ENCODE measurements around the gene SOX18.

SOX18 gene

GRCh38 chr20:64030371-64031134, 18.9 kb downstream of the SOX18 start:
- no peak for ATAC-seq (replicated peaks)
- no peaks in the 10 kb centered on the region for H3K27me3 Mint-ChIP-seq
- H3K9me3 Mint-ChIP-seq, result no peaks in the 10 kb centered on the region
- H3K36me3 Mint-ChIP-seq (ENCODE audit: insufficient read depth), result peaks cover 87% of the 10 kb centered on the region
- H3K27ac Mint-ChIP-seq, result peak overlapping the region in 1 of 2 donors; percentile 76
- no peak for DNase-seq
- H3K4me3 Mint-ChIP-seq, result no peak overlapping the region
- H3K4me1 Mint-ChIP-seq (ENCODE audit: low read depth in 2 of 2), result peaks cover 13 to 20% of the 10 kb centered on the region in 2 donors

DNA sequence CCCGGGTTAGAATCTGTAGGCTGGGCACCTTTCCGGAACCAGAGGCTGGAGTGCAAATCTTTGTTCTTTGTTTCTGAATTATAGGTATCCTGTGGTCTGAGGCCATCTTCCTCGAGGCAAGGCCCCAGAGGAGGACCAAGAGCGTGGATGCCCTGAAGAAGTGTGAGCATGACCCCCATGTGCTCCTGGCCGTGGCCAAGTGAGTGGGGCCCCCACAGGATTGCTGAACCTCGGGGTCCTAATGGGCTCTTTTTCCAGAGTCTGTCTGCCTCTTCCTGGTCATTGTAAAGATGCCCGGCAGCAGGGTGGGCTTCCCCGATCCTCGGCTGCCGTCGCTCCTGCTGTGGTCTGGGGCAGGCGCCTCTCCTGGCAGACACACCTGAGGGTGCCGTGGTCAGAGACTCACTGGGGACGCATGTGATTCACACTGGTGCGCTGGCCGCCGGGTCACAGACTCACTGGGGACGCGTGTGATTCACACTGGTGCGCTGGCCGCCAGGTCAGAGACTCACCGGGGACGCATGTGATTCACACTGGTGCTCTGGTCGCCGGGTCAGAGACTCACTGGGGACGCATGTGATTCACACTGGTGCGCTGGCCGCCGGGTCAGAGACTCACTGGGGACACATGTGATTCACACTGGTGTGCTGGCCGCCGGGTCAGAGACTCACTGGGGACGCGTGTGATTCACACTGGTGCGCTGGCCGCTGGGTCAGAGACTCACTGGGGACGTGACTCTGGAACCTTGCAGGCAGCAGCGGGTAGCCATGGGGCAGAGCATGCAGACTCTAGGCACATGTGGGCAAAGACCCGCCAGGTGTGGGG, 19.9 kb downstream of the SOX18 start:
- H3K27me3 Mint-ChIP-seq, result no peaks in the 10 kb centered on the region
- ATAC-seq (replicated peaks) (no peak), DNase-seq (no peak)
- H3K4me3 Mint-ChIP-seq, result no peak overlapping the region
- H3K9me3 Mint-ChIP-seq, result no peaks in the 10 kb centered on the region
- peaks cover 4 to 13% of the 10 kb centered on the region in 2 donors for H3K4me1 Mint-ChIP-seq (ENCODE audit: low read depth in 2 of 2)
- H3K36me3 Mint-ChIP-seq (ENCODE audit: insufficient read depth), result peaks cover 90% of the 10 kb centered on the region
- peak overlapping the region; percentile 10 to 76 for H3K27ac Mint-ChIP-seq

- Mint-ChIP-seq H3K36me3 (ENCODE audit: insufficient read depth) (peaks cover 94% of the 10 kb centered on the region), H3K9me3 (no peaks in the 10 kb centered on the region), H3K27me3 (no peaks in the 10 kb centered on the region), H3K4me1 (ENCODE audit: low read depth in 2 of 2) (peaks cover 0 to 4% of the 10 kb centered on the region in 2 donors), H3K27ac (no peak overlapping the region), H3K4me3 (no peak overlapping the region)
- no peak for ATAC-seq (replicated peaks)
- no peak for DNase-seq
Observed at GRCh38 chr20:64027981-64028685, 21.3 kb downstream of the SOX18 start.

DNA sequence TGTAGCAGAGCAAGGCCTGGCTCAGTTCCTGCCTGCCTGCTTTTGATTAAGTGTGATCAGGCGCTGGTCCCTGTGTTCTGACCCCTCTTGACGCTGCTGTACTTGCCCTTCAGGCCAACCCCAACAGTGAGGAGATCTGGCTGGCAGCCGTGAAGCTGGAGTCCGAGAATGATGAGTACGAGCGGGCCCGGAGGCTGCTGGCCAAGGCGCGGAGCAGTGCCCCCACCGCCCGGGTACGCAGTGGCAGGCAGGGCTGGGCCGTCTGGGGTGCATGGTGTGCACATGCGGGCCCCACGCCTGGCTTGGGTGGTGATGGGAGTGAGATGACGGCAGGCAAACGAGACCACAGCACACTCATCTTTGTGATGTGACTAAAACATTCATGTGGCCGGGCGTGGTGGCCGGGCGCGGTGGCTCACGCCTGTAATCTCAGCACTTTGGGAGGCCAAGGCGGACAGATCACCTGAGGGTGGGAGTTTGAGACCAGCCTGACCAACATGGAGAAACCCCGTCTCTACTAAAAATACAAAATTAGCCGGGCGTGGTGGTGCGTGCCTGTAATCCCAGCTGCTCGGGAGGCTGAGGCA, 23.5 kb downstream of the SOX18 start:
- Mint-ChIP-seq H3K4me1 (ENCODE audit: low read depth in 2 of 2) (no peaks in the 10 kb centered on the region), H3K36me3 (ENCODE audit: insufficient read depth) (peaks cover 86% of the 10 kb centered on the region), H3K27ac (no peak overlapping the region), H3K9me3 (no peaks in the 10 kb centered on the region), H3K27me3 (no peaks in the 10 kb centered on the region), H3K4me3 (no peak overlapping the region)
- ATAC-seq (replicated peaks) (no peak), DNase-seq (no peak)

DNA sequence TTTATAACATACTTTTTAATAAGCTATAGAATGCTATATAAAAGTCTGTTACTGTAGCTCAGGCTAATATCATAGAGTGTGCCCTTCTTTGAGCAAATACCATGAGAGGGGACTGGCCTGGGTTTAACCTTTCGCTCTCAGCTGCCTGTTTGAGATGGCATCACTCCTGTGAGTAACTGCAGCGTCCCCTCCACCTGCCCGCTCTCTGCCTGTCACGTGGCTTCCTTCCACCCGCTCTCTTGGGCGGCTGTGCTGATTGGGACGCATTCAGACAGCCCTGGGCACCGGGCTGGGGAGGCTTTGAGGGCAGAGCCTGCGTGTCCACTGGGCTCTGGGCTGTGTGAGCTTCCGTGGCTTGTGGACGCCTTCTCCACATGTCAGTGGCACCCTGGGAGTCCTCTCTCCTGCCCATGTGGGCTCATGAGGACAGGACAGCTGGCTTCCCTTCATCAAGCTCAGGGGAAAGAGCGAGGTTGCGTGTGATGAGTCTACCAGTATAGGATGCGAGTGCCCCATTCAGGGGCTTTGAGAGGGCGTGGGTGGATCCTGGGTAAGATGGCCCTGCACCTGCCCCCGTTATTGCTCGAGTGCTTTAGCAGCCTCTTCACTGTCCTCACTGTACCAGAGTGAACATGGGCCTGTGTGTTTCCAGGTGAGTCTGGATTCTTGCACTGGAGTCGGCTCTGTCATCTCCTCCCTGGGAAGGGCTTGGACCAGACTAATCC, 24.2 kb downstream of the SOX18 start:
- DNase-seq (no peak), ATAC-seq (replicated peaks) (no peak)
- H3K27me3 Mint-ChIP-seq, result no peaks in the 10 kb centered on the region
- peaks cover 81% of the 10 kb centered on the region for H3K36me3 Mint-ChIP-seq (ENCODE audit: insufficient read depth)
- H3K4me1 Mint-ChIP-seq (ENCODE audit: low read depth in 2 of 2), result no peaks in the 10 kb centered on the region
- H3K4me3 Mint-ChIP-seq, result no peak overlapping the region
- no peaks in the 10 kb centered on the region for H3K9me3 Mint-ChIP-seq
- no peak overlapping the region for H3K27ac Mint-ChIP-seq

DNA sequence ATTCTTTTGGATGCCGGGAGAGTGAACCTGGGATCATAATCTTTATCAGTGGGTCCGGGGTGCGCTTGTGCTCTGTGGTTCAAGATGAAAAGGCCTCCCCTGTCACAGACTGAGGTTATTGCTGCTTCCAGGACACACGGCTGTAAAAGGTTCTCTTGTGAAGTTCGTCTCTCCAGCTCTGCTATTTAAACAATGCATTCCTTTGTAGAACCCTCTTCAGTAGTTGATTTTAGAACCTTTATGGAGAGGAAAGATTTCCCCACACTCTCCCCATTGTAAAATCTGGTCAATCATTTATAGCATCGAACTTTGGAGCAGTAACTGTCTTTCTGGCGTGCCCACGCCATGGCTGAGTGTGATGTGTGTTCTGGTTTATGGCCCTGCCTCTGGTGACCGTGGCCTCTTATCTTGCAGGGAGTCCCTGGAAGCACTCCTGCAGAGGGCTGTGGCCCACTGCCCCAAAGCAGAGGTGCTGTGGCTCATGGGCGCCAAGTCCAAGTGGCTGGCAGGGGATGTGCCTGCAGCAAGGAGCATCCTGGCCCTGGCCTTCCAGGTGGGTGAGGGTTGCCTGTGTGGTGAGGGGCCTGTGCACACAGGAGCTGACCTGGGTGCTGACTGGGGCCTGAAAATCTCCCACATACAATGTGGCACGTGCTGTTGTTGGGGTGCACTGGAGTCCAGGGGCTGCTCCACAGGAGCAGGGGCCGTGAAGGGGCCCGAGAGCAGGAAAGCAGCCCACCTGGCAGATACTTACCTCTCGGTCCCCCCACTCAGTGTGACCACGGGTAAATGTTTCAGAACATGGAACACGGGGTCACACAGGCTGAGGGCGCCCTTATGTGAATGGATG, 25.1 kb downstream of the SOX18 start:
- H3K9me3 Mint-ChIP-seq, result no peaks in the 10 kb centered on the region
- peaks cover 0 to 2% of the 10 kb centered on the region in 2 donors for H3K4me1 Mint-ChIP-seq (ENCODE audit: low read depth in 2 of 2)
- H3K4me3 Mint-ChIP-seq, result no peak overlapping the region
- peaks cover 81% of the 10 kb centered on the region for H3K36me3 Mint-ChIP-seq (ENCODE audit: insufficient read depth)
- ATAC-seq (replicated peaks) (no peak), DNase-seq (no peak)
- H3K27ac Mint-ChIP-seq, result peak overlapping the region in 1 of 2 donors; percentile 23
- no peaks in the 10 kb centered on the region for H3K27me3 Mint-ChIP-seq

- H3K27ac Mint-ChIP-seq, result no peak overlapping the region
- H3K4me3 Mint-ChIP-seq, result no peak overlapping the region
- peaks cover 83% of the 10 kb centered on the region for H3K36me3 Mint-ChIP-seq (ENCODE audit: insufficient read depth)
- DNase-seq (no peak), ATAC-seq (replicated peaks) (no peak)
- H3K27me3 Mint-ChIP-seq, result no peaks in the 10 kb centered on the region
- no peaks in the 10 kb centered on the region for H3K9me3 Mint-ChIP-seq
- H3K4me1 Mint-ChIP-seq (ENCODE audit: low read depth in 2 of 2), result peaks cover 0 to 2% of the 10 kb centered on the region in 2 donors
Observed at GRCh38 chr20:64023361-64024140, 25.9 kb downstream of the SOX18 start.

DNA sequence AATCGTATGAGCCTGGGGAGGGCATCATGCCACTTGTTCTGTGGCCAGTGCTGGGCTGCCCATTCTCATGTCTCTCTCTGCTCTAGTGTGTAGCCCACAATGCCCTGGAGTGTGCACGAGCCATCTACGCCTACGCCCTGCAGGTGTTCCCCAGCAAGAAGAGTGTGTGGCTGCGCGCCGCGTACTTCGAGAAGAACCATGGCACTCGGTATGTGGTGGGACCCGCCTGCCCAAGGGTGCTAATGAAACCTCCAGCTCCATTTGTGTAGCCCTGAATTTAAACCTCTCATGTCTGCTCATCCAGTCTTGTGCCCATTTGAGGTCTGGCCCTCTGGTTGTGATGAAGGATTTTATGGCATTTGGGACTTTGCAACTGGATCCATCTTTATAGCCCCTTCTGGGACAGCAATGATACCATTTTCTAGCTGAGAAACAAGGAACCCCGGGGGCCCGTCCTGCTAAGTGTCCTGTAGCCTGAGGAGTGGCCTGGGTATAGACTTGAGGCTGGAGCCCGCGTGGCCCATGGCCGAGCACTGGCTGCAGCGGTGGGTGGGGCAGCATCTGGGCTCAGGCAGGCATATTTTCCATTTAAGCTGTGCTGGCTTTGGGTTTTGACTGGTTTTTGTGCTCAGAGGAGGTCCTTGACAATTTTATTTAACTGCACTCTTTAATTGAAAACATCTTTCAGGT, 26.6 kb downstream of the SOX18 start:
- H3K27me3 Mint-ChIP-seq, result no peaks in the 10 kb centered on the region
- DNase-seq (no peak), ATAC-seq (replicated peaks) (no peak)
- peaks cover 0 to 2% of the 10 kb centered on the region in 2 donors for H3K4me1 Mint-ChIP-seq (ENCODE audit: low read depth in 2 of 2)
- peaks cover 83% of the 10 kb centered on the region for H3K36me3 Mint-ChIP-seq (ENCODE audit: insufficient read depth)
- no peak overlapping the region for H3K27ac Mint-ChIP-seq
- H3K4me3 Mint-ChIP-seq, result no peak overlapping the region
- H3K9me3 Mint-ChIP-seq, result no peaks in the 10 kb centered on the region

DNA sequence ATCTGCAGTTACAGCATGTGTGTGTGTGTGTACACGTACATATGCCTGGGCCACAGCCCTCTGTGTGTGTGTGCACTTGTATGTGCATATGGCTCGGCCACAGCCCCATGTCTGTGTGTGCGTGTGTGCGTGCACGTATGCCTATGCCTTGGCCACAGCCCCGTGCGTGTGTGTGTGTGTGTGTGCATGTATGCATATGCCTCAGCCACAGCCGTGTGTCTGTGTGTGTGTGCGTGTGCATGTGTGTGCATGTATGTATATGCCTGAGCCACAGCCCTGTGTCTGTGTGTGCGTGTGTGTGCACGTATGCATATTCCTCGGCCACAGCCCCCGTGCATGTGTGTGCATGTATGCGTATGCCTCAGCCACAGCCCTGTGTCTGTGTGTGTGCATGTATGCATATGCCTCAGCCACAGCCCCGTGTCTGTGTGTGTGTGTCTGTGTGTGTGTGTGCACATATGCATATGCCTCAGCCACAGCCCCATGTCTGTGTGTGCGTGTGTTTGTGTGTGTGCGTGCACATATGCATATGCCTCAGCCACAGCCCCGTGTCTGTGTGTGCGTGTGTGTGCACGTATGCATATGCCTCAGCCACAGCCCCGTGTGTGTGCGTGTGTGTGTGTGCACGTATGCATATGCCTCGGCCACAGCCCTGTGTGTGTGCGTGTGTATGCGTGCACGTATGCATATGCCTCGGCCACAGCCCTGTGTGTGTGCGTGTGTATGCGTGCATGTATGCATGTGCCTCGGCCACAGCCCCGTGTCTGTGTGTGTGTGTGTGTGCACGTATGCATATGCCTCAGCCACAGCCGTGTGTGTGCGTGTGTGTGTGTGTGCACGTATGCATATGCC, 28.1 kb downstream of the SOX18 start:
- peaks cover 78% of the 10 kb centered on the region for H3K36me3 Mint-ChIP-seq (ENCODE audit: insufficient read depth)
- H3K4me1 Mint-ChIP-seq (ENCODE audit: low read depth in 2 of 2), result peaks cover 0 to 2% of the 10 kb centered on the region in 2 donors
- ATAC-seq (replicated peaks), result no peak
- no peak overlapping the region for H3K4me3 Mint-ChIP-seq
- no peaks in the 10 kb centered on the region for H3K9me3 Mint-ChIP-seq
- H3K27ac Mint-ChIP-seq, result no peak overlapping the region
- H3K27me3 Mint-ChIP-seq, result no peaks in the 10 kb centered on the region
- DNase-seq, result no peak

GRCh38 chr20:64015635-64016034, 33.8 kb downstream of the SOX18 start:
- Mint-ChIP-seq H3K4me1 (ENCODE audit: low read depth in 2 of 2) (peaks cover 17 to 18% of the 10 kb centered on the region in 2 donors), H3K36me3 (ENCODE audit: insufficient read depth) (peaks cover 71% of the 10 kb centered on the region), H3K27ac (no peak overlapping the region), H3K27me3 (no peaks in the 10 kb centered on the region), H3K4me3 (no peak overlapping the region), H3K9me3 (no peaks in the 10 kb centered on the region)
- DNase-seq (no peak), ATAC-seq (replicated peaks) (no peak)
